SU-DHL-6 (cell line): ENCODE results near the gene HDAC11.

Experiments
- H2AFZ ChIP-seq: fragments of 200-600 bp; sonication (generic); 2 replicates; pipeline ENCODE4 v1.6.1; 2014; ENCODE audit warnings: low read depth, mild to moderate bottlenecking, moderate library complexity, mixed read lengths, antibody characterized with exemption, low read length; ENCODE audit not compliant: severe bottlenecking
- H3F3A ChIP-seq: fragments of 200-600 bp; shearing (Covaris generic); 2 replicates; pipeline ENCODE4 v1.6.0; 2016; ENCODE audit warnings: antibody characterized with exemption, mild to moderate bottlenecking; ENCODE audit not compliant: insufficient read depth
- H3K27ac ChIP-seq: fragments of 200-600 bp; sonication (generic); 2 replicates; pipeline ENCODE4 v1.5.1; 2016; ENCODE audit warnings: low read depth, mild to moderate bottlenecking, low read length, moderate library complexity, mixed read lengths
- H3K27me3 ChIP-seq: fragments of 200-600 bp; sonication (generic), shearing (Covaris generic); 2 replicates; pipeline ENCODE4 v1.6.0; 2014; ENCODE audit warnings: mild to moderate bottlenecking, low read length
- H3K36me3 ChIP-seq: fragments of 200-600 bp; sonication (generic); 2 replicates; pipeline ENCODE4 v1.6.1; 2014; ENCODE audit warnings: mild to moderate bottlenecking, low read length, mixed read lengths
- H3K4me2 ChIP-seq: fragments of 300-600, 200-600 bp; shearing (Covaris generic), sonication (generic); 2 replicates; pipeline ENCODE4 v1.6.0; 2014; ENCODE audit warnings: low read length, low read depth, mild to moderate bottlenecking; ENCODE audit not compliant: poor library complexity, severe bottlenecking
- H3K4me3 ChIP-seq: fragments of 200-600 bp; sonication (generic); 2 replicates; pipeline ENCODE4 v1.5.1; 2014; ENCODE audit warnings: antibody characterized with exemption, low read length, mild to moderate bottlenecking, mixed read lengths; ENCODE audit not compliant: insufficient read depth, poor library complexity, severe bottlenecking
- H3K79me2 ChIP-seq: fragments of 200-600 bp; sonication (generic); 2 replicates; pipeline ENCODE4 v1.6.1; 2014; ENCODE audit warnings: mild to moderate bottlenecking, low read length, moderate library complexity; ENCODE audit not compliant: insufficient read depth
- H3K9ac ChIP-seq: fragments of 200-600 bp; sonication (generic); 2 replicates; pipeline ENCODE4 v1.7.0; 2014; ENCODE audit warnings: mild to moderate bottlenecking, low read length
- H3K9me2 ChIP-seq: fragments of 200-600 bp; sonication (generic); replicated peaks from 2 replicates; pipeline ENCODE4 v1.6.1; 2014; ENCODE audit warnings: low read length; ENCODE audit not compliant: insufficient read depth
- H3K9me3 ChIP-seq: fragments of 200-600 bp; sonication (generic); 2 replicates; pipeline ENCODE4 v1.6.1; 2014; ENCODE audit warnings: low read length, mixed read lengths; ENCODE audit not compliant: insufficient read depth
- H4K20me1 ChIP-seq: fragments of 200-600 bp; sonication (generic); 2 replicates; pipeline ENCODE4 v1.6.1; 2014; ENCODE audit warnings: low read depth, mild to moderate bottlenecking, antibody characterized with exemption, low read length, moderate library complexity, mixed read lengths
- EZH2phosphoT487 ChIP-seq: fragments of 200-600 bp; sonication (generic), shearing (Covaris generic); conservative IDR thresholded peaks from 2 replicates; pipeline ENCODE4 v1.6.1; 2018; ENCODE audit warnings: mild to moderate bottlenecking, antibody characterized with exemption, low read length, moderate library complexity, mixed read lengths
- TF ChIP-seq, protein P1 (sequence below): fragments of 200-600 bp; sonication (generic); IDR thresholded peaks from one replicate; pipeline ENCODE4 v1.5.1; 2017; ENCODE audit warnings: antibody characterized with exemption, mild to moderate bottlenecking, low read length, moderate library complexity; ENCODE audit not compliant: insufficient read depth, poor library complexity, severe bottlenecking

HDAC11 gene

DNA sequence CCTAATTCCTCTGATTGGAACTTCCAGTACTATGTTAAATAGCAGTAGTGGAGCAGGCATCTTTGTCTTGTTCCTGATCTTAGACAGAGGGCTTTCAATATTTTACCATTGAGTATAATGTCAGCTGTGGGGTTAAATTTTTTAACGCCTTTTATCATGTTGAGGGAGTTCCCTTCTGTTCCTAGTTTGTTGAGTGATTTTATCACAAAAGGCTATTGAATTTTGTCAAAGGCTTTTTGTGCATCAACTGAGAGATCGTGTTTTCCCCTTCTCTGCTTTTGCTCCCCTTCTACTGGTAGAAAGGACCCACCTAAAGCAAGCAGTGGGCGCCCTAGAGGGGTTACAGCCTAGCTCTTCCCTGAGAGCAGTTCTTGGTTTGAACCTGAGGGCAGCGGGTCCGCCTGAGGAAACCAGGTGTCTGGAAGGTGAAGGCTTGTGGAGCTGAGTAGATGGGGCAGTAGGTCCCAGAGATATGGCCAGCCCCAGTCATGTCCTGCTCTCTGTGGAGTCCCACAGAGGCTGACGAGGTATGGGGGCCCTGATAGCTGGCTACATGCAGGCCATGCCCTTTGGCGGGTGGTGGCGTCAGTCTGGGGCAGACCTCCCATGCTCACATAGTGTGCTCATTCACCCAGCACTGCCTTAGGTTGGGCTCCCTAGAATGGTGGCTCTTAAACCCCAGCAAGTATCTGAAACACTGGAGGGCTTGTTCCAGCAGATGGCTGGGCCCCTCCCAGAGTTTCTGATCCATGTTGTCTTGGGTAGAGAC, 11.3 kb downstream of the HDAC11 start:
- no peaks in the 10 kb centered on the region for H4K20me1 ChIP-seq
- no peaks in the 10 kb centered on the region for H3F3A ChIP-seq
- no peak overlapping the region for H3K4me3 ChIP-seq
- no peaks in the 10 kb centered on the region for H3K9me2 ChIP-seq
- no peaks in the 10 kb centered on the region for H3K79me2 ChIP-seq
- no peak for TF ChIP-seq EZH2phosphoT487
- TF ChIP-seq, protein P1, sequence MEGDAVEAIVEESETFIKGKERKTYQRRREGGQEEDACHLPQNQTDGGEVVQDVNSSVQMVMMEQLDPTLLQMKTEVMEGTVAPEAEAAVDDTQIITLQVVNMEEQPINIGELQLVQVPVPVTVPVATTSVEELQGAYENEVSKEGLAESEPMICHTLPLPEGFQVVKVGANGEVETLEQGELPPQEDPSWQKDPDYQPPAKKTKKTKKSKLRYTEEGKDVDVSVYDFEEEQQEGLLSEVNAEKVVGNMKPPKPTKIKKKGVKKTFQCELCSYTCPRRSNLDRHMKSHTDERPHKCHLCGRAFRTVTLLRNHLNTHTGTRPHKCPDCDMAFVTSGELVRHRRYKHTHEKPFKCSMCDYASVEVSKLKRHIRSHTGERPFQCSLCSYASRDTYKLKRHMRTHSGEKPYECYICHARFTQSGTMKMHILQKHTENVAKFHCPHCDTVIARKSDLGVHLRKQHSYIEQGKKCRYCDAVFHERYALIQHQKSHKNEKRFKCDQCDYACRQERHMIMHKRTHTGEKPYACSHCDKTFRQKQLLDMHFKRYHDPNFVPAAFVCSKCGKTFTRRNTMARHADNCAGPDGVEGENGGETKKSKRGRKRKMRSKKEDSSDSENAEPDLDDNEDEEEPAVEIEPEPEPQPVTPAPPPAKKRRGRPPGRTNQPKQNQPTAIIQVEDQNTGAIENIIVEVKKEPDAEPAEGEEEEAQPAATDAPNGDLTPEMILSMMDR = no peak
- H3K36me3 ChIP-seq = no peaks in the 10 kb centered on the region
- no peaks in the 10 kb centered on the region for H3K27me3 ChIP-seq
- H3K9ac ChIP-seq = no peak overlapping the region
- no peak overlapping the region for H3K27ac ChIP-seq
- no peaks in the 10 kb centered on the region for H3K9me3 ChIP-seq
- H3K4me2 ChIP-seq = no peak overlapping the region
- H2AFZ ChIP-seq = no peak overlapping the region

DNA sequence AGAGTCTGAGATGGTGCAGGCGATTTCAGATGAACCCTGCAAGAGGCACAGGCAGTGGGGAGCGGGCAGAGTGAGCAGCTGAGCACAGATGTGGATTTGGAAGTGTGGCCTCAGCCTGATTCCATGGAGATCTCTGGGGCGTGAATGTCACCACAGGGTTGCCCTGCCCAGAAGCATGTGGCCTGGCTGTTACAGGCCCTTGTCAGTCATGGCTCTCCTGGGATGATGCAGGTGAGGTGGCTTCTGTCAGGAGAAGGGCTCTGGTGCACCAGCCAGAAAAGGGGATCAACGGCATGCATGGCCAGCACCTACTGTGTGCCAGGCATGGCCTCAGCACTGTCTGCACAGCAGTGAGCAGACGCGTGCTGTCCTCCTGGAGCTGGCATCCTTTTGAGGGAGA, 11.9 kb downstream of the HDAC11 start:
- H3K27me3 ChIP-seq = no peaks in the 10 kb centered on the region

DNA sequence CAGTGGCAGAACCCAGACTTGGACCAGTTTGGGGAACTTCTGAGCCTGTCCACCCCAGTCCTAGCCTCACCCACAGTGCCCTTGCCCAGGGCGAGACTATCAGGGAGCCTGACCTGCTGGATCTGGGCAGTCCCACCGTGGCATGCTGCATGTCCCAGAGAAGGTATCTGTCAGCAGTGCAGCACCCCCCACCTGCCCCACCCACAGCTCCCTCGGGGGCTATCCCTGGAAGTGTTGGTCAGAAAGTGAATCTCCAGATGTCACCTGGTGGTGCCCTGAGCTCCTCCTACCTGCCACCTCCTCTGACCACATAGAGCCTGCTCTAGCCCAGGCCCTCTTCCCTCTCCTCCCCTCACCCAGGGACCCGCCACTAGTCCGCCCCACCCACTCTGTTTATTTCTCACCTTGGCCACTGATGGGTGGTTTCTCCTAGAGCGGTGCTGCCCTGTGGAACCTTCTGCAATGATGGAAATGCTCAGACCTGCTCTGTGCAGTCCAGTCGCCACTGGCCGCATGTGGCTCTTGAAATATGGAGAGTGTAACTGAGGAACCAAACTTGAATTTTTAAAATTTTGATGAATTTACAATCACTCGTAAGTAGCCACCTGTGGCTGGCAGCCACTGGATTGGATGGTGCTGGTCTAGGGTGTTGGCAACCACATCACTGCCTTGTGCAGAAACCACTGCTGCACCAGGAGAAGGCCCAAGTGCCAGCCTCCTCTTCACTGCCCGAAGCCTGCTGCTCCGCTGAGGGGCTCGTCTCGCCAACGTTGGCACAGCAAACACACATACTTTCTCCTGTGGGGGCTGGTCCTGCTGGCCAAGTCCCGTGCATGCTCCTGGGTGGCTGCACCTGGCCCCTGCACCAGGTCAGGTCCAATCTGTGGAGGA, 13.1 kb downstream of the HDAC11 start:
- Histone ChIP-seq H3K9me2 (no peaks in the 10 kb centered on the region), H3K27me3 (no peaks in the 10 kb centered on the region), H3K27ac (no peak overlapping the region), H3F3A (no peaks in the 10 kb centered on the region), H4K20me1 (no peaks in the 10 kb centered on the region), H3K9me3 (no peaks in the 10 kb centered on the region), H3K4me2 (no peak overlapping the region), H3K79me2 (no peaks in the 10 kb centered on the region), H2AFZ (no peak overlapping the region), H3K36me3 (no peaks in the 10 kb centered on the region), H3K4me3 (no peak overlapping the region), H3K9ac (no peak overlapping the region)
- TF ChIP-seq, protein P1 = no peak
- no peak for TF ChIP-seq EZH2phosphoT487

More for the DNA sequence above, 11.9 kb downstream of the HDAC11 start:
- Histone ChIP-seq H3K9me3 (no peaks in the 10 kb centered on the region), H4K20me1 (no peaks in the 10 kb centered on the region), H3K4me2 (no peak overlapping the region), H3K9ac (no peak overlapping the region), H3F3A (no peaks in the 10 kb centered on the region), H3K79me2 (no peaks in the 10 kb centered on the region), H3K27ac (no peak overlapping the region), H3K9me2 (no peaks in the 10 kb centered on the region), H2AFZ (no peak overlapping the region), H3K4me3 (no peak overlapping the region), H3K36me3 (no peaks in the 10 kb centered on the region)
- TF ChIP-seq EZH2phosphoT487 = no peak
- TF ChIP-seq, protein P1 = no peak
